ENCODE data around the gene NAXD. TPM values are rescaled to one million over a fixed set of nuclear protein-coding genes. Genes with fewer than 3 reads are reported as not detected.
A peak's percentile ranks its signal among the peaks of the same experiment; 100 is the strongest.
"Not testable (repeated sequence)": the region's sequence is repeated elsewhere in the genome, so short reads cannot be mapped to it uniquely, and the experiment has no call there.

Gene NAXD
- polyA plus RNA-seq, 3 donors = 39.2 to 48.8 (median 40.5) TPM

GRCh38 chr13:110624766-110625756 is 9.7 kb downstream of the NAXD start:
- DNase-seq (ENCODE audit: extremely low read depth in 1 of 11, low read depth in 9 of 11, low spot score in 4 of 11) = no peak

DNA sequence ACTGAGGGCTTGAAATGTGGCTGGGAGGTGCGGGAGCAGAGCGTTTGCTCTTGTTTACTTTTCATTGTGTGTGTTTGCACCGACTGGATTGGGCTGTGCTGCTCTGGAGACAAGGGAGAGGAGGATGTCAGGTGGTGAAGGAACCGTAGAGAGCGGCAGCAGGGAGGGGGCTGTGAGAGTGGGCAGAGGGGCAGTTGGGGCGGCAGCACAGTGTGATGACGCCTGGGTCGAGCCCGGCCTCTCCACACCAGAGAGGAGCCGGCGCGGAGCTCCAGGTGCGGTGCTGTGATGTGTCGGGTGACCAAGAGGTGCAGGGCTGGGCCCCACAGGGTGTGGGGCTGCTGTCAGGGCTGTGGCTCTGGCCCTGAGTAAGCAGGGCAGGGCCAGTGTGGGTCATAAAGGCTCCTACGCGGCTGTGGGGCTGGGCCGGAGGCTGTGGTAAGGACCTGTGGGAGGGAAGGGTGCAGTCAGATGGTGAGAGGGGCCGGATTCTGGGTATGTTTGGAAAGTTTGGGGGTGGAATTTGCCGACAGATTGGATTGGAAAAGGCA is 10.5 kb downstream of the NAXD start:
- no peak for DNase-seq (ENCODE audit: extremely low read depth in 1 of 11, low read depth in 9 of 11, low spot score in 4 of 11)

GRCh38 chr13:110626521-110626920 is 11.2 kb downstream of the NAXD start:
- peak in 1 of 11 donors; percentile 55 for DNase-seq (ENCODE audit: extremely low read depth in 1 of 11, low read depth in 9 of 11, low spot score in 4 of 11)

GRCh38 chr13:110627351-110627750 is 12.0 kb downstream of the NAXD start:
- DNase-seq (ENCODE audit: extremely low read depth in 1 of 11, low read depth in 9 of 11, low spot score in 4 of 11) = no peak

GRCh38 chr13:110627761-110628476 is 12.6 kb downstream of the NAXD start:
- DNase-seq (ENCODE audit: extremely low read depth in 1 of 11, low read depth in 9 of 11, low spot score in 4 of 11) = no peak

- DNase-seq (ENCODE audit: extremely low read depth in 1 of 11, low read depth in 9 of 11, low spot score in 4 of 11) = no peak
Measured at GRCh38 chr13:110628477-110628793, 13.1 kb downstream of the NAXD start.

- DNase-seq (ENCODE audit: extremely low read depth in 1 of 11, low read depth in 9 of 11, low spot score in 4 of 11) = no peak
Measured at GRCh38 chr13:110628952-110629701, 13.8 kb downstream of the NAXD start.

GRCh38 chr13:110629735-110630134 is 14.4 kb downstream of the NAXD start:
- no peak for DNase-seq (ENCODE audit: extremely low read depth in 1 of 11, low read depth in 9 of 11, low spot score in 4 of 11)

DNA sequence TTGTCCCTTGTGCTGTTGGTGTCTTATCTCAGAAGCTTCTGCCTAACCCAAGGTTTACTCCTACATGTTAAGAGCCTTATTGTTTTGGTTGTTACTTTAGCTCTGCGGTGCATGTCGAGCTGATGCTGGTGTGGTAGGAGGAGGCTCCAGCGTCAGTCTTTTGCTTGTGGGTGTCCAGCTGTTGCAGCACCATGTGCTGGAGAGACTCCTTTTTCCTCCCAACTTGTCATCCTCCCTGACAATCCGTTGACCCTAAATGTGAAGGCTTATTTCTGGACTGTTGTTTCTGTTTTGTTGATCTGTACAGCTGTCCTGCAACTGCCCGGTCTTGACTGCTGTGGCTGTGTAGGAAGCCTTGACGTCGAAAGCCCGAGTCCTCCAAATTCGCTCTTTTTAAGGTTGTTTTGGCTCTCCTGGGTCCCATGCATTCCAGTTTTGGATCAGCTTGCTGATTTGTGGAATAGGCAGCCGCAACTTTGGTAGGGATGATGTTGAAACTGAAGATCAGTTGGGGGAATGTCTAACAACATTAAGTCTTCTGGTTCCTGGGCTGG is 15.3 kb downstream of the NAXD start:
- DNase-seq (ENCODE audit: extremely low read depth in 1 of 11, low read depth in 9 of 11, low spot score in 4 of 11) = peak in 2 of 11 donors; percentile 59 to 61

DNA sequence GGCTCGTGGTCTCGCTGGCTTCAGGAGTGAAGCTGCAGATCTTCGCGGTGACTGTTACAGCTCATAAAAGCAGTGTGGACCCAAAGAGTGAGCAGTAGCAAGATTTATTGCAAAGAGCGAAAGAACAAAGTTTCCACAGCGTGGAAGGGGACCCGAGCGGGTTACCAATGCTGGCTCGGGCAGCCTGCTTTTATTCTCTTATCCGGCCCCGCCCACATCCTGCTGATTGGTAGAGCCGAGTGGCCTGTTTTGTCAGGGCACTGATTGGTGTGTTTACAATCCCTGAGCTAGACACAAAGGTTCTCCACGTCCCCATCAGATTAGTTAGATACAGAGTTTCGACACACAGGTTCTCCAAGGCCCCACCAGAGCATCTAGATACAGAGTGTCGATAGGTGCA is 16.9 kb downstream of the NAXD start:
- DNase-seq (ENCODE audit: extremely low read depth in 1 of 11, low read depth in 9 of 11, low spot score in 4 of 11) = not testable (repeated sequence)

DNA sequence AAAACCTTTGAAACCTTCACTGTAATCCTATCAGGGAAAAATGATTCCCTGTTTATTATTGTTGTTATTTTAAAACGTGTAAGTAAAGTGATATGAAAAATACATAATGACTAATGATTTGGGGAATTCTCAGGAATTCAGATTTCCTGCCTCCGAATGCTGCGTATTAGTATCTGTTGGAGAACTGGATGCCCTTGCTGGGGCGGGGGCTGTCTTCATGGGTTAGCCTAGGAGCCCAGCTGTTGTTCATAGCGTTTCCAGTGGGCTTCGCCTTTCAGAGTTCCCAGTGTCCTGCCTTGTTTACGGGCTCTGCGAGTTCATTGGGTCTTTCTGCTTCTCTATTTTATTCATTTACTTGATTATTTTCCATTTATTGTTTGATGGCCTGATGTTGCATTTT is 18.4 kb downstream of the NAXD start:
- DNase-seq (ENCODE audit: extremely low read depth in 1 of 11, low read depth in 9 of 11, low spot score in 4 of 11) = no peak

DNA sequence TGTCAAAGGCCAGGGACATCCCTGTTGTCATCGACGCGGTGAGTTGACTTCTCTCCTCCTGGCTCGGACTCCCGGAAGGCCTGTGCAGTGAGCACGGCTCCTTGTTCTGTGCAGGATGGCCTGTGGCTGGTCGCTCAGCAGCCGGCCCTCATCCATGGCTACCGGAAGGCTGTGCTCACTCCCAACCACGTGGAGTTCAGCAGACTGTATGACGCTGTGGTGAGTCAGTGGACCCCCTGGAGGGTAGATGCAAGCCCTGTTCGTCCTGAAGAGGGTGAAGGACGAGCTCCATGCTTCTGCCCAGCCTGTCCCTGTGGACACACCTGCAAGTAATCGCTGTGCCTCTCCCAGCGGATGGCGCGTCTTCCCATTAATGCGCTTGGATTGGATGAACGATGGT is 19.2 kb downstream of the NAXD start:
- no peak for DNase-seq (ENCODE audit: extremely low read depth in 1 of 11, low read depth in 9 of 11, low spot score in 4 of 11)

DNA sequence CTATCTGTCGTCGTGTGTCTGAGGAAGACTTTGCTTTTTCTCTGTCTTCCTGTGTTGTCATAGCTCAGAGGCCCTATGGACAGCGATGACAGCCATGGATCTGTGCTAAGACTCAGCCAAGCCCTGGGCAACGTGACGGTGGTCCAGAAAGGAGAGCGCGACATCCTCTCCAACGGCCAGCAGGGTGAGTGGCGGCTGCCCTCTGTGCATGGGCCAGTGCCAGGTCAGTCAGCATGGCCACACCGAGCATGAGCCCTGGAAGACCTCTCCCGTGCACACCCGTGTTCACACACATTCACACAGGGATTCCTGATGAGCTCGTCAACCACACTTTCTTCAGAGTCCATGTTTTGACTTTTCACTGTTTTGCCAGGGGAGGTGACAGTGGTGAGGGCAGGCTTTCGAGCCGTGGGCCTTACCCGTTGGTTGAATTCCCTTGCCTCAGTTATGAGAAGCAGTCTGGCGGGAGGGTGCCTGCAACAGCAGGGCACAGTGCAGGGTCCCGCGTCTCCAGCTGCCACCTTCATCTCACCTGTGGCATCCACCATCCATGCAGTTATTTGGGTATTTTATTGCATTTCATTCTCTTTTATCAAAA is 20.2 kb downstream of the NAXD start:
- no peak for DNase-seq (ENCODE audit: extremely low read depth in 1 of 11, low read depth in 9 of 11, low spot score in 4 of 11)

GRCh38 chr13:110636053-110636475 is 20.7 kb downstream of the NAXD start:
- no peak for DNase-seq (ENCODE audit: extremely low read depth in 1 of 11, low read depth in 9 of 11, low spot score in 4 of 11)

GRCh38 chr13:110636701-110637201 is 21.4 kb downstream of the NAXD start:
- DNase-seq (ENCODE audit: extremely low read depth in 1 of 11, low read depth in 9 of 11, low spot score in 4 of 11) = no peak

- no peak for DNase-seq (ENCODE audit: extremely low read depth in 1 of 11, low read depth in 9 of 11, low spot score in 4 of 11)
Measured at GRCh38 chr13:110637275-110637674, 21.9 kb downstream of the NAXD start.

GRCh38 chr13:110637747-110638146 is 22.4 kb downstream of the NAXD start:
- no peak for DNase-seq (ENCODE audit: extremely low read depth in 1 of 11, low read depth in 9 of 11, low spot score in 4 of 11)

GRCh38 chr13:110638257-110638656 is 22.9 kb downstream of the NAXD start:
- no peak for DNase-seq (ENCODE audit: extremely low read depth in 1 of 11, low read depth in 9 of 11, low spot score in 4 of 11)

Data from renal cortex interstitium (tissue), 11 donors.